ENCODE results near the gene SHOX. TPM values are rescaled to one million over a fixed set of nuclear protein-coding genes. Genes with fewer than 3 reads are reported as not detected.

The SHOX gene
- total RNA-seq, 1 donor from 2014 or later: not detected

DNA sequence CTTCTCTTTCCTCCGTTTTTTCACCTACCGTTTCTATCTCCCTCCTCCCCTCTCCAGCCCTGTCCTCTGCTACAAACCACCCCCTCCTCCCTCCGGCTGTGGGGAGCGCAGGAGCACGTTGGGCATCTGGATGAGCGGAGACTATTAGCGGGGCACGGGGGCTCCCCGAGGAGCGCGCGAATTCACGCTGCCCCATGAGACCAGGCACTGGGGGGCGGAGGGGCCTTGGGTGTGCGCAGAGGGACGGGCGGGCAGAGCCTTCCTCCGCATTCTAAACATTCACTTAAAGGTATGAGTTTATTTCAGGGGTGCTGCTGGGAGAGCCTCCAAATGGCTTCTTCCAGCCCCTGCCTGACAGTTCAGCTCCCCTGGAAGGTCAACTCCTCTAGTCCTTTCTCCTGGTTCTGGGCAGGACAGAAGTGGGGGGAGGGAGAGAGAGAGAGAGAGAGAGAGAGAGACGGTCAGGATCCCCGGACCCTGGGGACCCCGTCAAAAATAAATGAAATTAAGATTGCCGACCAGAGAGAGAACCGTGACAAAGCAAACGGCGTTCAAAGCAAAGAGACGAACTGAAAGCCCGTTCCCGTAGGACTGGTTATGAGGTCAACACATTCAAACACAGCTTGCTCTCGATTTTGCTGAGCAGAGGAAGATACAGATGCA is 5.0 kb downstream of the SHOX start:
- no peaks in the 10 kb centered on the region for H3K4me1 ChIP-seq
- H3K36me3 ChIP-seq: no peaks in the 10 kb centered on the region
- H3K4me3 ChIP-seq: no peak overlapping the region
- no peak for TF ChIP-seq CTCF (IDR thresholded peaks at IDR 0.05)
- intact Hi-C loops (cut with DNase I): no loop called here
- ATAC-seq (no peak), DNase-seq (no peak)
- peaks cover 81% of the 10 kb centered on the region for H3K27me3 ChIP-seq
- H3K27ac ChIP-seq: no peak overlapping the region
- no peaks in the 10 kb centered on the region for H3K9me3 ChIP-seq

DNA sequence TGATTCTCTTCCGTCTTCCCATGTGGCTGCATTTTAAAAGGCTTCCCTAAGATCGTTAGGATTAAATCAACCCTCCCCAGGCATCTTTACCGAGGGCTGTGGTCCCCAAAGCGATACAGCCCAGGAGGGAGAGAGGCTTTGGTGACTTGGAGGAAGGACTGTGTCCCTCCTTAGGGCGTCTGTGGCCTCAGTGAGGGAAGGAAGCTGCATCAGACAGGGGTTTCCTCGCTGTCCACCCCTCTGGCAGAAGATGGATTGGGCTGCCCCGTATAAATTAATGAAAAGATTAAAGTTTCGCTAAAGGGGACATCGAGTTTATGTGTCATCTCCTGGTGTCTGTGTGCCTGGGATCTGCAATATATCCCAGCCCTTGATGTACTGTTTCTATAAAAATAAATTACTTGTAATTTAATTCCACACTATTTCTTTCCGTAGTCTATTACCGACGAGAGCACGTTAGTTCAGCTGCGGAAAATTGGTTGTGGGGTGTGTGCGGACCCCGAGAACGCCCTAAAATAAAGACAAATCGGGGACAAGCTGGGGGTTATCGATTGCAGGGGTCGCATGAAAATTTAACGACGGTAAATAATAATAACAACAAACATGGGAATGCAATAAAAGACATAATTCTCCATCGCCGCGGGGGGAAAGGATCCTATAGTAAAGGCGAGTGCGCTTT is 6.5 kb downstream of the SHOX start:
- H3K27me3 ChIP-seq: peaks cover 81% of the 10 kb centered on the region
- no peak for DNase-seq

GRCh38 chrX:637660-638481 is 7.3 kb downstream of the SHOX start:
- ATAC-seq (no peak), DNase-seq (peak; percentile 45)
- TF ChIP-seq CTCF (IDR thresholded peaks at IDR 0.05): no peak
- Histone ChIP-seq H3K4me1 (no peaks in the 10 kb centered on the region), H3K36me3 (no peaks in the 10 kb centered on the region), H3K9me3 (no peaks in the 10 kb centered on the region), H3K4me3 (no peak overlapping the region), H3K27ac (no peak overlapping the region), H3K27me3 (peaks cover 75% of the 10 kb centered on the region)
- intact Hi-C loops (cut with DNase I): no loop called here

More for the DNA sequence above, 6.5 kb downstream of the SHOX start:
- no peak for ATAC-seq
- intact Hi-C loops (cut with DNase I): no loop called here
- no peaks in the 10 kb centered on the region for H3K9me3 ChIP-seq
- H3K27ac ChIP-seq: no peak overlapping the region
- H3K4me1 ChIP-seq: no peaks in the 10 kb centered on the region
- no peaks in the 10 kb centered on the region for H3K36me3 ChIP-seq
- H3K4me3 ChIP-seq: no peak overlapping the region
- no peak for TF ChIP-seq CTCF (IDR thresholded peaks at IDR 0.05)

DNA sequence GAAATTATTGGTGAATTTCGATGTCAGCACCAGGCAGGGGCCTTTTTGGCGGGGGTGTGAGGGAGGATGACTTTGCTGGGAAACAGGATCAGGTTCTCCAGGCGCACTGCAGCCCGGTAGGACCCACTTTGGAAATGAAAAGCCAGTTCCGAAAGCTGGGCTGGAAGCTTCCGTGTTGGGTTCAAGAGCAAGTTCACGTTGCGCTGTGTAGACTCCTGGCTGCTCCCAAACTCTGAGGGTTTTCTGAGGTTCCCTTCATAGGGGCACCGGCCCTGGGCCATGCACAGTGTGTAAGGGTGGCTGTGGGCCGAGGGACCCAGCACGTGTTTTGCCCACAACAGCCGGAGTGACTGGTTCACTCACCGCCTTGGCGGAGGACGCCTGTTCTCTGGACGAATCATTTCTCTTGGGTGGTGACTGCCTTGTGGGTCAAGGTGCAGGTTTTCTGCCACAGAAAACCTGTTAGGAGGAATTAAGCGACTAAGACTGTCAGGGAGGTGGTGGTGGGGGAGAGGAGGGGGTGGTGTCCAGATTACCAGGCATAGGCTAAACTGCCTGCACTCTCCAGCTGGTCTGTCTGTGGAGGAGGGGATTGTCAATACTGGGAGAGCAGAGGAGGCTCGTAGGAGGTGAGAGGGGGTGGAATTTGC is 8.0 kb downstream of the SHOX start:
- H3K4me3 ChIP-seq: no peak overlapping the region
- no peaks in the 10 kb centered on the region for H3K4me1 ChIP-seq
- no peak for DNase-seq
- peaks cover 67% of the 10 kb centered on the region for H3K27me3 ChIP-seq
- H3K9me3 ChIP-seq: no peaks in the 10 kb centered on the region
- H3K36me3 ChIP-seq: no peaks in the 10 kb centered on the region
- no peak for ATAC-seq
- intact Hi-C loops (cut with DNase I): no loop called here
- TF ChIP-seq CTCF (IDR thresholded peaks at IDR 0.05): no peak
- no peak overlapping the region for H3K27ac ChIP-seq

DNA sequence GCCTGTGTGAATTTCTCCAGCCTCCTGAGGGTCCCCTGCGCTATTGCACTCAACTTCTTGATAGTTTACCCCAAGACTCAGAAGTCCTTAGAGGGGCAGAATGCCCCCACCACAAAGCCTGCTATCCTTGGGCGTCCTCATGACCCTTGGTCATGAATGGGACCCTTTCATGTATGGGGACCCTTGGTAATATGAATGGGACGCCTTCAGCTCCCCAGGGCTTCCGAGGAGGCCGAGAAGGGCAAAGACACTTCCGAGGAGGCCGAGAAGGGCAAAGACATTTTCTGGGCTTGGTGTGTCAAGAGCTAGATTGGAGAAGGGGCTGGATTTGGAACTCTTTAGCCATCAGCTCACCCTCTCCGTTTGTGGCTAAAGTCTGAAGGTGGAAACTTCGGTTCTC is 8.6 kb downstream of the SHOX start:
- Histone ChIP-seq H3K4me1 (no peaks in the 10 kb centered on the region), H3K36me3 (no peaks in the 10 kb centered on the region), H3K27me3 (peaks cover 65% of the 10 kb centered on the region), H3K9me3 (no peaks in the 10 kb centered on the region), H3K27ac (no peak overlapping the region), H3K4me3 (no peak overlapping the region)
- TF ChIP-seq CTCF (IDR thresholded peaks at IDR 0.05): no peak
- DNase-seq: no peak
- intact Hi-C loops (cut with DNase I): no loop called here
- ATAC-seq: no peak
